ENCODE measurements around the gene RGS21.

Gene RGS21, protein sequence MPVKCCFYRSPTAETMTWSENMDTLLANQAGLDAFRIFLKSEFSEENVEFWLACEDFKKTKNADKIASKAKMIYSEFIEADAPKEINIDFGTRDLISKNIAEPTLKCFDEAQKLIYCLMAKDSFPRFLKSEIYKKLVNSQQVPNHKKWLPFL

DNA sequence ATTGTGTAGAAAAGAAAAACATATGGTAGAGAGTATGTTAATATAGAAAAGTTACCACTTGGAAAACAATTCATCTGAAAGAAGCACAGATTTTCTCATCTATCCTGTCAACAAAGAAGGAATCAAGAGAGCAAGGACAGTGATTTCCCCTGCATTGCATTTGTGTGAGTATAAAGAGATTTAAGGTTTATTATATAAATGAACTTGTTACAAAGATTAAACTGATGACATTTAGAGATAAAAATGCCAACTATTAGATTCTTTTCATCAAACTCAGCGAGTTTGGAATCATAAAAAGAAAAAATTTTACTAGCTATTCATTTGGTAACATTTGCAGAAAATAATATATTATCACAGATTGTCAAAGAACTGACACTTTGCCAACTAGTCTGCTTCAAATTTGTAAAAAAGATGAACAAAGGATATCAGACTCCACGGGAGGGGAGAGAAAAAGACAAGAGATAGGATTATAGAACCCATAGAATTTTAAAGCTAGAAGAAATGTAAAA, at the start of gene RGS21:
Gene RGS21, plus strand, starts transcription at position 51 of the 509 bp plus-strand sequence. CDS start 26,045 bp downstream, outside the sequence.
- no peak for DNase-seq (ENCODE audit: extremely low read depth, low read depth)
- TF ChIP-seq, protein P1, sequence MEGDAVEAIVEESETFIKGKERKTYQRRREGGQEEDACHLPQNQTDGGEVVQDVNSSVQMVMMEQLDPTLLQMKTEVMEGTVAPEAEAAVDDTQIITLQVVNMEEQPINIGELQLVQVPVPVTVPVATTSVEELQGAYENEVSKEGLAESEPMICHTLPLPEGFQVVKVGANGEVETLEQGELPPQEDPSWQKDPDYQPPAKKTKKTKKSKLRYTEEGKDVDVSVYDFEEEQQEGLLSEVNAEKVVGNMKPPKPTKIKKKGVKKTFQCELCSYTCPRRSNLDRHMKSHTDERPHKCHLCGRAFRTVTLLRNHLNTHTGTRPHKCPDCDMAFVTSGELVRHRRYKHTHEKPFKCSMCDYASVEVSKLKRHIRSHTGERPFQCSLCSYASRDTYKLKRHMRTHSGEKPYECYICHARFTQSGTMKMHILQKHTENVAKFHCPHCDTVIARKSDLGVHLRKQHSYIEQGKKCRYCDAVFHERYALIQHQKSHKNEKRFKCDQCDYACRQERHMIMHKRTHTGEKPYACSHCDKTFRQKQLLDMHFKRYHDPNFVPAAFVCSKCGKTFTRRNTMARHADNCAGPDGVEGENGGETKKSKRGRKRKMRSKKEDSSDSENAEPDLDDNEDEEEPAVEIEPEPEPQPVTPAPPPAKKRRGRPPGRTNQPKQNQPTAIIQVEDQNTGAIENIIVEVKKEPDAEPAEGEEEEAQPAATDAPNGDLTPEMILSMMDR (IDR thresholded peaks at IDR 0.05; ENCODE audit: low read depth, low read length): no peak

DNA sequence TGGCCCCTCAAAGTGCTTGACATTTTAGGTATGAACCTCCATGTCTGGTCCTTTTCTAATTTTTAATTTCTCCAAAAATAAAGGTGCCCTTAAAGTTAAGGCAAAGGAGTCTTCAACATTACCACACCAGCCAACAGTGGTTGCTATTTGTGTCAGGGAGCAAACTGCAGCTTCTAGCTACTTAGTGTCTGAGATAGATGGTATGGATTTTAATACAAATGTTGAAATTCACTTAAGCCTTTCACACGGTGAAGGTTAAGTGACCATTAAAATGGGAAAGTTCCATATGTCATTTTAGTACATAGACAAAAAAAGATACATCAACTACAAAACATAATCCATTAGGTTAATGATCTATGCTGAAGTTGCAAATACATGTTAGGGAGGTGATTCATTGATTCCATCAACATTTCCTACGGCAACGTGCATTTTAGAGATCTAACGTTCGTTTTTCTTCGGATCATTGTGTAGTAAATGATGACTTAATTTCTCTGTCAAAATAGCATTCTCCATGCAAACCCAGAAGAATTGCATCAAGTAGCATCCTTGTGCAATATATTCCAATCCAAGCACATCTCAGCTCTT, 48.2 kb upstream of the RGS21 start:
- TF ChIP-seq, protein P1 (IDR thresholded peaks at IDR 0.05; ENCODE audit: low read depth, low read length): no peak
- DNase-seq (ENCODE audit: extremely low read depth, low read depth): no peak

DNA sequence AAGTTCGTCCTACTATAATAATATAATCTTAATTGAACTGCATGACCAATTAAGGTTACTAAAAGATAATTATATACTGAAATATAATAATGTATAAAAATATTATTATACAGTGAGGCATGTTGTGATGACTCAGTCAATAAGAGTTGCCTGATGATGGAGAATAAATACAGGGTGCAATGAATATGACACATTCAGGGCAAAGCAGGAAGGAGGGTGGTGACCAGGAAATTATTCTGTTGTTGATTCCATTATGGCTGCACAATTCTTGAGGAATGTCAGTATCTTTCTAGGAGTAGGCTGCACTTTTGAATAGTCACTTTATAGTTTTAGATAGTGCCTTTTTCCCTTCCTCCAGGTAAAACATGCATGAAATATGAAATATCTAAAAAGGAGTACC, 46.4 kb upstream of the RGS21 start:
- no peak for DNase-seq (ENCODE audit: extremely low read depth, low read depth)
- TF ChIP-seq, protein P1 (IDR thresholded peaks at IDR 0.05; ENCODE audit: low read depth, low read length): no peak

DNA sequence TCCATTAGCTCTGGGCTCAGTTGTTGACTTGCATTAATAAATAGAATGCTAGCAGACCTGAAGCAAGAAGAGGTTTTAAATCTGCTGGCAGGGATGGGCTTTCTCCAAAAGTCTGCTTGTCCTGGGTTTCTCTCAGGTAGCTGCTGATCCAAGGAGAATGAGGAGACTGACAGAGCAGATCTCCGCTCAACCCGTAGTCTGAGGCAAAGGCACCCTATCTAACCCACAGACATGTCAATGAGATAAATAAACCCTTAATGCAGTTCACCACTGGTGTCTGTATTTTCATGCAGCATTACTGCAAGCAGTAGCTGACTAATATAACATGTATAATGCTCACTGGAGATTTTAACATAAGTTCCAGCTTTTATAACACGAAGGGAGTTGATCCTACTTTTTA, 44.1 kb upstream of the RGS21 start:
- TF ChIP-seq, protein P1 (IDR thresholded peaks at IDR 0.05; ENCODE audit: low read depth, low read length): no peak
- no peak for DNase-seq (ENCODE audit: extremely low read depth, low read depth)

DNA sequence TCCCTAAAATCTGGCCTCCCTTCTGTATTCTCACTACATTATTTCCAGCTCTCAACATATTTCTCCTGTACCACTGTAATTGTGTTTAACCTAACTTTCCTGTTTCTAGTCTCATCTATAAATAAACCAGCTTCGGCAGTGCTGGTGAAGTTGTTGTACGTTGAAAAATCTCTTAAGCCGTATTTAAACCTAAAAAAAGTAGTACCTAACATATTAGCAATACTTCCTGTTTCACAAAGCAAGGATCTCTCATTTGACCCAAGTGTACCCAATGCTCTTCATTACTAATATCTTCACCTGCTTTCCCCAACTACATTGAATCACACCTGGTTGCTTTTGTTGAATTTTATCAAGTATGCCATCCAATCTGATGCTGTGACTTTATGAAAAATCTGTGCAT, 42.2 kb upstream of the RGS21 start:
- no peak for DNase-seq (ENCODE audit: extremely low read depth, low read depth)
- TF ChIP-seq, protein P1 (IDR thresholded peaks at IDR 0.05; ENCODE audit: low read depth, low read length): no peak

DNA sequence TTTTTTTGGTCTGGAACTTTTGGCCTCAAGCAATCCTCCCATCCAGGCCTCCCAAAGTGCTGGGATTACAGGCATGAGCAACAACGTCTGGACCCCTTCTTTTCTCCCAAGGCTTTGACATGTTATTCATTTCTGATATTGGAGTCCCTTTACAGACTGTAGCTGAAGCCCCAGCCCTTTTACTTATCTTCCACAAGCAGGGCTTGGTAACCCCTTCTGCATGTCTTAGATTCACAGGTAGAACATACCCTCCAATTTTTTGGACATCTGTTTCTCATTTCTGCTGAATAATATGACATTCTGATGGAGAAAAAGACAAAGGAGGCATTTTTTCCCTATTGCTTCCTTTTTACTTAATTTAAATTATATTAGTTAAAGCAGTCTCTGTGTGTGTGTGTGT, 39.2 kb upstream of the RGS21 start:
- TF ChIP-seq, protein P1 (IDR thresholded peaks at IDR 0.05; ENCODE audit: low read depth, low read length): no peak
- no peak for DNase-seq (ENCODE audit: extremely low read depth, low read depth)

DNA sequence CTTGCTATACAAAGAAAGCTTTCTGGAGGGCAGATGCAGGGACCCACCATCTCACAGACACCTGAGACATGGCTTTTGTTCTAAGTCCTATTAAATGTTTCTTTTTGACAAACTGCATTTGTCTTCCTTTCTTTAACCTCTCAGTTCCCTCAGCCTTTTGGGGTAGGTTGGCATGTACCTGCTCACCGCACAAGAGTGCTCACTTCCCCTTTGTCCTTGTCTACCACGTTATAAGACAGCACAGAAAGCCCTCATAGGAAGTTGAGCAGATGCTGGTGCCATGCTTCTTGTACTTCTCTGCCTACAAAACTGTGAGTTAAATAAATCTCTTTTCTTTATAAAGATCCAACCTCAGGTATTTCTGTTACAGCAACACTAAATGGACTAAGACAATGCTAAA, 31.9 kb upstream of the RGS21 start:
- TF ChIP-seq, protein P1 (IDR thresholded peaks at IDR 0.05; ENCODE audit: low read depth, low read length): no peak
- DNase-seq (ENCODE audit: extremely low read depth, low read depth): no peak

Measured in AG09319 (cell line).